ENCODE measurements around the gene BARHL2. TPM values are rescaled to one million over a fixed set of nuclear protein-coding genes. Genes with fewer than 3 reads are reported as not detected.

Gene BARHL2
- total and polyA plus RNA-seq, 10 of the 15 experiments (the other 5 are each of a cell fraction or from before 2014, with no cell fraction given) = not detected

DNA sequence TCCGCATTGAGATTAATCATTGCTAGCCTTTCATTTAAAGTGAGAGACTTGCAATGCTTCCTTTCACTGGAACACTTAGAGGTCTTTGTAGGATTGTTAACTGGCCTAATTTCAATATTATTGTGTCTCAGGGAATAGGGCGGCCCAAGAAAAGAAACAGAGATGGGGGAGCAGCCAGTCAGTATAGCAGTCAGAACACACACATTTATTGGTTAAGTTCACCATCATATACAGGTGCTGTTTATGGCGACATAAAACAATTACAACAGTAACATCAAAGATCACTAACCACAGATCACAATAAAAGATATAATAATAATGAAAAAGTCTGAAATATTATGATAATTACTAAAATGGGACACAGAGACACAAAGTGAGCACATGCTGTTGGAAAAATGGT is 29.4 kb downstream of the BARHL2 start (continued):
- TF ChIP-seq CHD2 (IDR thresholded peaks at IDR 0.05; ENCODE audit: borderline replicate concordance, low read depth, low read length) (no peak), ZNF217 (IDR thresholded peaks at IDR 0.05) (no peak), IKZF1 (conservative IDR thresholded peaks at IDR 0.05) (no peak)

DNA sequence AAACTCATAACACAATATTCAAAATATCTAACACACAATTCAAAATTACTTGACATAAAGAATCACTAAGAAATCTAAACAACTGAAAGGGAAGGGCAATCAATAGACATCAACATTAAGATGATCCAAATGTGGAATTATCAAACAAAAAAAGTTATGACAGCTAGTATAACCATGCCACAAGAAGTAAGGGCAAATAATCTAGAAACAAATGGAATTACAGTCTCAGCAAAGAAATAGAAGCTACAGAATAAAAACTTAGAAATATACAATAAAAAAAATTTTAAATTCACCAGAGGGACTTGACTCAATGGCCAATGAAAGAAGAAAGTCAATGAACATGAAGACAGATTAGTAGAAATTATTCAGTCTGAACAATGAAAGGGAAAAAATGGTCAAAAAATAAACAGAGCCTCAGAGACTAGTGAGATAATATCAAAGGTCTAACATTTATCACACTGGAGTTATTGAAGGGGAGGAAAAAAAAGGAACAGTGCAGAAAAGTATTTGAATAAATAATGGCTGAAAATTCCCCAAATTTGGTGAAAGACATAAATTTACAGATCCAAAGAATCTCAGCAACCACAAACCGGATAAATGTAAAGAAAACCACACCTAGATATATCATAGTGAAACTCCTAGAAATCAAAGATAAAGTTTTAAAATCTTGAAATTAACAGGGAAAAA is 41.8 kb downstream of the BARHL2 start:
- Histone ChIP-seq H3K27ac (ENCODE audit: control insufficient read depth, insufficient read depth) (no peak overlapping the region), H3K4me2 (ENCODE audit: control insufficient read depth, insufficient read depth) (no peak overlapping the region), H3K36me3 (ENCODE audit: control insufficient read depth in 2 of 2, insufficient read depth in 2 of 2, low read length in 1 of 2) (no peaks in the 10 kb centered on the region), H3K9me3 (replicated peaks; ENCODE audit: control insufficient read depth, insufficient read depth, low read length) (no peaks in the 10 kb centered on the region), H3K4me1 (ENCODE audit: control insufficient read depth, insufficient read depth, low read length) (no peaks in the 10 kb centered on the region), H2AFZ (ENCODE audit: control insufficient read depth, low read depth, low read length) (no peak overlapping the region), H3K9ac (ENCODE audit: control insufficient read depth, insufficient read depth, low read length) (no peak overlapping the region), H4K20me1 (ENCODE audit: control insufficient read depth, insufficient read depth) (no peaks in the 10 kb centered on the region), H3K4me3 (no peak overlapping the region), H3K79me2 (ENCODE audit: control insufficient read depth, insufficient read depth, low read length) (no peaks in the 10 kb centered on the region), H3K27me3 (replicated peaks in 1 of 2; ENCODE audit: control insufficient read depth in 2 of 2, insufficient read depth in 2 of 2, low read length in 1 of 2) (no peaks in the 10 kb centered on the region)
- DNase-seq (ENCODE audit: low read depth, low spot score) (no peak), ATAC-seq (no peak), FAIRE-seq (no peak)
- no TSS peak for BruUV-seq (replicated peaks)
- TF ChIP-seq CBFB (IDR thresholded peaks at IDR 0.05; ENCODE audit: low read depth) = no peak
- ChIA-PET RAD21 (ENCODE audit: unreplicated experiment) (no interaction called here), CTCF (no interaction called here), SMC1A (ENCODE audit: uncharacterized antibody, unreplicated experiment) (no interaction called here), POLR2A (no interaction called here)
- in situ Hi-C loops (cut with MboI) (no loop called here), intact Hi-C loops (cut with micrococcal nuclease; ENCODE audit: unreplicated experiment) (no loop called here)
- 0% methylated on average over 1 of the region's 1 CpG for WGBS (ENCODE audit: insufficient coverage, insufficient replicate concordance, low lambda C conversion rate, missing lambda C conversion rate)

DNA sequence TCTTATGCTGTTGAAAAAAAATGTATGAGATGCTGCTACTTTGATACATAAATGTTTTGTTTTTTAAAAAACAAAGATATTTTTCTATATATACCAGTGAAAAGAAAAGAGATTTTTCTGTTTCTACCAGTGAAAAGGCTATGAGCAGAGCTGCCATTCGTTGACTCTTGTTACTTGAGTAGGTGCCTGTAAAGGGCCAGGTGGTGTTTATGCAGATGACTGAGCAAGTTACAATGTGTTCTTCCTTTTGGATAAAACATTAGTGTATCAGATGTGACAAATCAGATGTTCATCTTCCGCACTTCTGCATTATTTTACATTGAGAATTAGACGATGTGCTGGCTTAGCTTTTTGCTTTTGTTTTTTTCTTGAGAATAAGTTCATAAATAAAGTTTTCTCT is 45.4 kb downstream of the BARHL2 start:
- CTCF ChIA-PET = no interaction called here
- POLR2A ChIA-PET = no interaction called here
- Histone ChIP-seq H3K9ac (ENCODE audit: control insufficient read depth, insufficient read depth, low read length) (no peak overlapping the region), H4K20me1 (ENCODE audit: control insufficient read depth, insufficient read depth) (no peaks in the 10 kb centered on the region), H3K4me3 (no peak overlapping the region), H3K4me2 (ENCODE audit: control insufficient read depth, insufficient read depth) (no peak overlapping the region), H3K27ac (ENCODE audit: control insufficient read depth, insufficient read depth) (no peak overlapping the region), H3K27me3 (replicated peaks in 1 of 2; ENCODE audit: control insufficient read depth in 2 of 2, insufficient read depth in 2 of 2, low read length in 1 of 2) (no peaks in the 10 kb centered on the region), H3K4me1 (ENCODE audit: control insufficient read depth, insufficient read depth, low read length) (no peaks in the 10 kb centered on the region), H3K9me3 (replicated peaks; ENCODE audit: control insufficient read depth, insufficient read depth, low read length) (no peaks in the 10 kb centered on the region), H3K79me2 (ENCODE audit: control insufficient read depth, insufficient read depth, low read length) (no peaks in the 10 kb centered on the region), H2AFZ (ENCODE audit: control insufficient read depth, low read depth, low read length) (no peak overlapping the region), H3K36me3 (ENCODE audit: control insufficient read depth in 2 of 2, insufficient read depth in 2 of 2, low read length in 1 of 2) (no peaks in the 10 kb centered on the region)
- intact Hi-C loops (cut with micrococcal nuclease; ENCODE audit: unreplicated experiment) (no loop called here), in situ Hi-C loops (cut with MboI) (no loop called here)
- no peak for FAIRE-seq
- no TSS peak for BruUV-seq (replicated peaks)
- RAD21 ChIA-PET (ENCODE audit: unreplicated experiment) = no interaction called here
- WGBS (ENCODE audit: insufficient coverage, insufficient replicate concordance, low lambda C conversion rate, missing lambda C conversion rate) = 50% methylated on average over 3 of the region's 3 CpGs
- no peak for DNase-seq (ENCODE audit: low read depth, low spot score)
- ATAC-seq = no peak
- SMC1A ChIA-PET (ENCODE audit: uncharacterized antibody, unreplicated experiment) = interaction anchor here (0.7 kb wide), 1 partner anchor 101 kb away, joined by 3 read pairs; no protein-coding TSS in a partner anchor
- TF ChIP-seq ZNF384 (IDR thresholded peaks at IDR 0.05; ENCODE audit: borderline replicate concordance, low read depth, low read length) (no peak), ZNF207 (IDR thresholded peaks at IDR 0.05; ENCODE audit: borderline replicate concordance) (no peak), ZNF592 (IDR thresholded peaks at IDR 0.05) (no peak), PML (IDR thresholded peaks at IDR 0.05; ENCODE audit: low read length) (no peak), TCF3 (IDR thresholded peaks at IDR 0.05; ENCODE audit: borderline replicate concordance, insufficient read depth, low read depth, low read length) (no peak), CHD2 (IDR thresholded peaks at IDR 0.05; ENCODE audit: borderline replicate concordance, low read depth, low read length) (no peak), GABPA (IDR thresholded peaks at IDR 0.05; ENCODE audit: low read depth) (no peak)
- TF ChIP-seq, protein P1, sequence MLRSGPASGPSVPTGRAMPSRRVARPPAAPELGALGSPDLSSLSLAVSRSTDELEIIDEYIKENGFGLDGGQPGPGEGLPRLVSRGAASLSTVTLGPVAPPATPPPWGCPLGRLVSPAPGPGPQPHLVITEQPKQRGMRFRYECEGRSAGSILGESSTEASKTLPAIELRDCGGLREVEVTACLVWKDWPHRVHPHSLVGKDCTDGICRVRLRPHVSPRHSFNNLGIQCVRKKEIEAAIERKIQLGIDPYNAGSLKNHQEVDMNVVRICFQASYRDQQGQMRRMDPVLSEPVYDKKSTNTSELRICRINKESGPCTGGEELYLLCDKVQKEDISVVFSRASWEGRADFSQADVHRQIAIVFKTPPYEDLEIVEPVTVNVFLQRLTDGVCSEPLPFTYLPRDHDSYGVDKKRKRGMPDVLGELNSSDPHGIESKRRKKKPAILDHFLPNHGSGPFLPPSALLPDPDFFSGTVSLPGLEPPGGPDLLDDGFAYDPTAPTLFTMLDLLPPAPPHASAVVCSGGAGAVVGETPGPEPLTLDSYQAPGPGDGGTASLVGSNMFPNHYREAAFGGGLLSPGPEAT (IDR thresholded peaks at IDR 0.05; ENCODE audit: low read depth) = no peak
